Thyroid gland (tissue), 4 donors: ENCODE results near the gene RGS19.

Experiments used
- CTCF ChIP-seq, 6 experiments: fragments of 200-600 bp in 3 of 6; fragments of 450-650 bp in 3 of 6; sonication (generic) in 3 of 6; IDR thresholded peaks; one replicate each; pipeline ENCODE4 v1.5.1; 2016 to 2019; ENCODE audit warnings: antibody characterized with exemption in 6 of 6, mild to moderate bottlenecking in 2 of 6, inconsistent platforms in 1 of 6, moderate library complexity in 1 of 6
- POLR2A ChIP-seq, 2 donors: fragments of 450-650 bp; IDR thresholded peaks; one replicate each; pipeline ENCODE4 v1.6.1; 2017; ENCODE audit warnings: antibody characterized with exemption in 2 of 2, mild to moderate bottlenecking in 2 of 2, moderate library complexity in 1 of 2

- no peak for TF ChIP-seq CTCF (IDR thresholded peaks at IDR 0.05)
- TF ChIP-seq POLR2A (IDR thresholded peaks at IDR 0.05) = no peak
These were observed 29.7 kb upstream of the RGS19 start for GRCh38 chr20:64108731-64109681.
